Measurements from ENCODE around the gene YDJC. TPM values are rescaled to one million over a fixed set of nuclear protein-coding genes. Genes with fewer than 3 reads are reported as not detected.
"Not testable (repeated sequence)": the region's sequence is repeated elsewhere in the genome, so short reads cannot be mapped to it uniquely, and the experiment has no call there.

YDJC gene
- total and polyA plus RNA-seq, 2 of the 13 experiments (the other 11 are each of a cell fraction or from before 2014, with no cell fraction given): 15.3 to 32.0 TPM

DNA sequence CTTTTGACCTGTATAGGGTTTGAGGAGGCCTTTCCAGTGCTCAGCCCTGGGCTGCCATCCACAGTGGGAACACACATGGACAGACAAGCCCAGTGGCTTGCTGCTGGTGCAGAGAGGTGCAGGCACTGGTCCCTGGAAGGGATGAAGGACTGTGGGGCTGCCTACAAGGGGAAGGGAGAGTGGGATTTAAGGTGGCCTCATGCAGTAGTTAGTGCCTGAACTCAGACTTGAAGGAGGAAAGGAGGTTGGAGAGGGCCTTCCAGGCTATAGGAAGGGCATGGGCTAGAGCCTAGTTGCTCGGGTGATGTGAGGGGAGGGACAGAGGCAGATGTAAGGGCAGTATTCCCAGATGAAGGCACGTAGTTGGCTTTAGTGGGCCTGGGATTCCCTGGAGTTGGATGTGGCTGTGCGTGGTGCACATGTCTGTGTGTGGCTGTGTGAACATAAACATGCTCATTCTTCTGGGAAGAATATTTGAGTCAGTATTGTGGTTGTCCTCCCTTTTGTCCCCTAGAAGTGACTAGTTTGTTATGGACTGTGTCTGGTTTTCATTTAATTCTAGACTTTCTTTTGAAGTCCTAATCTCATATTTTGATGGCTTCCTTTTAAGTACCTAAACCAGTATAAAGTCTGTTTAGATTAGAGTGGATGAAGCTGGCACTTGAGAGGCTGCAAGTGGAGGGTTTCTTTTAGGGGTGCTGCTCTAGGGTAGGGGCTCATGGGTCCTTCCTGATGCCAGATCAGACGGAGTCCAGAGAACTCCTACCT, 18.4 kb downstream of the YDJC start:
- WGBS (ENCODE audit: low lambda C conversion rate): over 99% methylated on average over 4 of the region's 4 CpGs
- H3K9ac ChIP-seq (ENCODE audit: insufficient read depth, low read depth, low read length): no peak overlapping the region
- H3K4me1 ChIP-seq (ENCODE audit: insufficient read depth, low read length): no peaks in the 10 kb centered on the region
- in situ Hi-C loops (cut with HindIII; ENCODE audit: extremely low pct_ligation_motif_present, low pct_unique_long_range_greater_than_20kb): no loop called here
- H3K27me3 ChIP-seq (ENCODE audit: control insufficient read depth in 1 of 2, insufficient read depth in 2 of 2, low read length in 2 of 2): no peaks in the 10 kb centered on the region
- ATAC-seq (no peak), DNase-seq (ENCODE audit: low spot score) (no peak), FAIRE-seq (no peak)
- intact Hi-C loops (cut with micrococcal nuclease; ENCODE audit: unreplicated experiment): no loop called here
- no peak for TF ChIP-seq IKZF4 (CRISPR knock-in tag; IDR thresholded peaks at IDR 0.05; ENCODE audit: borderline replicate concordance, low read depth, not compliant biosample characterization)
- peak; percentile 40 for TF ChIP-seq RBM22 (optimal IDR thresholded peaks at IDR 0.05; ENCODE audit: low read length)
- H3K4me3 ChIP-seq (replicated peaks in 1 of 3; ENCODE audit: insufficient read depth in 1 of 3, low read depth in 2 of 3, low read length in 3 of 3): no peak overlapping the region
- TSS peak; percentile 19 for BruUV-seq (replicated peaks)
- no peak overlapping the region for H3K27ac ChIP-seq (ENCODE audit: extremely low read length, insufficient read depth, low read length)
- CTCF ChIA-PET (ENCODE audit: low intra/inter-chr PET ratio, low total read pairs): no interaction called here
- no peak overlapping the region for H2AFZ ChIP-seq (ENCODE audit: low read length)
- no peaks in the 10 kb centered on the region for H3K9me3 ChIP-seq (ENCODE audit: low read length)
- H3K79me2 ChIP-seq (ENCODE audit: insufficient read depth, low read length): peaks cover 51% of the 10 kb centered on the region
- H3K36me3 ChIP-seq (replicated peaks in 1 of 2; ENCODE audit: control insufficient read depth in 1 of 2, insufficient read depth in 2 of 2, low read length in 2 of 2): peaks cover 23 to 62% of the 10 kb centered on the region in 2 experiments
- H4K20me1 ChIP-seq (ENCODE audit: insufficient read depth, low read length): peaks cover 17% of the 10 kb centered on the region
- POLR2A ChIA-PET: no interaction called here
- no peak overlapping the region for H3K4me2 ChIP-seq (ENCODE audit: low read depth, low read length)

GRCh38 chr22:21609556-21610157, 20.2 kb downstream of the YDJC start:
- H3K4me3 ChIP-seq (replicated peaks in 1 of 3; ENCODE audit: insufficient read depth in 1 of 3, low read depth in 2 of 3, low read length in 3 of 3); CTCF ChIA-PET (ENCODE audit: low intra/inter-chr PET ratio, low total read pairs): not testable (repeated sequence)

More at GRCh38 chr22:21609556-21610157, 20.2 kb downstream of the YDJC start:
- H3K4me1 ChIP-seq (ENCODE audit: insufficient read depth, low read length); ATAC-seq; H3K27me3 ChIP-seq (ENCODE audit: control insufficient read depth in 1 of 2, insufficient read depth in 2 of 2, low read length in 2 of 2); intact Hi-C loops (cut with micrococcal nuclease; ENCODE audit: unreplicated experiment); H3K4me2 ChIP-seq (ENCODE audit: low read depth, low read length); H3K9ac ChIP-seq (ENCODE audit: insufficient read depth, low read depth, low read length); FAIRE-seq; H3K27ac ChIP-seq (ENCODE audit: extremely low read length, insufficient read depth, low read length); H2AFZ ChIP-seq (ENCODE audit: low read length); DNase-seq (ENCODE audit: low spot score); in situ Hi-C loops (cut with HindIII; ENCODE audit: extremely low pct_ligation_motif_present, low pct_unique_long_range_greater_than_20kb); BruUV-seq (replicated peaks); H3K9me3 ChIP-seq (ENCODE audit: low read length): not testable (repeated sequence)
- Histone ChIP-seq H4K20me1 (ENCODE audit: insufficient read depth, low read length) (peaks cover 22% of the 10 kb centered on the region), H3K36me3 (replicated peaks in 1 of 2; ENCODE audit: control insufficient read depth in 1 of 2, insufficient read depth in 2 of 2, low read length in 2 of 2) (peaks cover 24 to 60% of the 10 kb centered on the region in 2 experiments), H3K79me2 (ENCODE audit: insufficient read depth, low read length) (peaks cover 57% of the 10 kb centered on the region)
- POLR2A ChIA-PET: interaction anchor here (1.1 kb wide), 1 partner anchor 19 kb away, joined by 4 read pairs; the partner anchor contains the start of gene YDJC
- WGBS (ENCODE audit: low lambda C conversion rate): 98% methylated on average over 11 of the region's 11 CpGs
